Gastrocnemius medialis (tissue), 4 donors: Measurements from ENCODE around the gene NAV3.

Experiments used
- POLR2A ChIP-seq, 2 donors: fragments of 450-650 bp; IDR thresholded peaks; one replicate each; pipeline ENCODE4 v1.6.1; 2017; ENCODE audit warnings: antibody characterized with exemption in 2 of 2, mild to moderate bottlenecking in 2 of 2, moderate library complexity in 2 of 2
- TF ChIP-seq, protein P1 (sequence below), 5 experiments: fragments of 450-650 bp in 3 of 5; fragments of 200-600 bp in 2 of 5; sonication (generic) in 2 of 5; IDR thresholded peaks in 4 of 5; conservative IDR thresholded peaks in 1 of 5; 1 replicate in 4 of 5; 2 replicates in 1 of 5; pipeline ENCODE4 v1.5.1; 2016 to 2019; ENCODE audit warnings: antibody characterized with exemption in 5 of 5, mild to moderate bottlenecking in 3 of 5, moderate library complexity in 3 of 5

DNA sequence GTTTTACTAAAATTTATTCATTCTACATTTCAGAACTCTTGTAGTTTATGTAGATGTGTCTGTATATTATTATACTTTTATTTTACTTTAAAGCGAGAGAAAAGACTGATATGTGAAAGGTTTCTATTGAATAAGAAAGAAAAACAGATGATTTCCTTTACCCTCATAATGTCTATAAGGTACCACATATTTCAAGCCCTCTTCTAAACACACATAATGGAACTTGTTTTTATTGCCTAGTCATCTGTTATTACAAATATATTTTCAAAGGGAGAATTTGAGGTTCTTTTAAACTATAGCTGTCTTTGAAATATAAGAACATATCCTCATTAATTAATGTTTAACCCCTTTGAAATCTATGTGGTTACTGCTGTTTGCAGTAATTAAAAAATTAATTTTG is 34.5 kb downstream of the NAV3 start:
- TF ChIP-seq, protein P1, sequence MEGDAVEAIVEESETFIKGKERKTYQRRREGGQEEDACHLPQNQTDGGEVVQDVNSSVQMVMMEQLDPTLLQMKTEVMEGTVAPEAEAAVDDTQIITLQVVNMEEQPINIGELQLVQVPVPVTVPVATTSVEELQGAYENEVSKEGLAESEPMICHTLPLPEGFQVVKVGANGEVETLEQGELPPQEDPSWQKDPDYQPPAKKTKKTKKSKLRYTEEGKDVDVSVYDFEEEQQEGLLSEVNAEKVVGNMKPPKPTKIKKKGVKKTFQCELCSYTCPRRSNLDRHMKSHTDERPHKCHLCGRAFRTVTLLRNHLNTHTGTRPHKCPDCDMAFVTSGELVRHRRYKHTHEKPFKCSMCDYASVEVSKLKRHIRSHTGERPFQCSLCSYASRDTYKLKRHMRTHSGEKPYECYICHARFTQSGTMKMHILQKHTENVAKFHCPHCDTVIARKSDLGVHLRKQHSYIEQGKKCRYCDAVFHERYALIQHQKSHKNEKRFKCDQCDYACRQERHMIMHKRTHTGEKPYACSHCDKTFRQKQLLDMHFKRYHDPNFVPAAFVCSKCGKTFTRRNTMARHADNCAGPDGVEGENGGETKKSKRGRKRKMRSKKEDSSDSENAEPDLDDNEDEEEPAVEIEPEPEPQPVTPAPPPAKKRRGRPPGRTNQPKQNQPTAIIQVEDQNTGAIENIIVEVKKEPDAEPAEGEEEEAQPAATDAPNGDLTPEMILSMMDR (IDR thresholded peaks at IDR 0.05 in 4 of 5, conservative IDR thresholded peaks at IDR 0.05 in 1 of 5), result no peak
- no peak for TF ChIP-seq POLR2A (IDR thresholded peaks at IDR 0.05)
